ENCODE measurements around the gene SUPT3H. TPM values are rescaled to one million over a fixed set of nuclear protein-coding genes. Genes with fewer than 3 reads are reported as not detected.

Gene SUPT3H
- polyA plus RNA-seq, 1 donor (not counting 4 experiments of a cell fraction or from before 2014, with no cell fraction given): 7.6 TPM

- TF ChIP-seq CTCF (optimal IDR thresholded peaks at IDR 0.05 in 1 of 3, IDR thresholded peaks at IDR 0.05 in 1 of 3, conservative IDR thresholded peaks at IDR 0.05 in 1 of 3; ENCODE audit: extremely low read depth in 1 of 3, insufficient read depth in 2 of 3, low read length in 3 of 3) (no peak), EZH2 (IDR thresholded peaks at IDR 0.05; ENCODE audit: low read length) (no peak)
- Histone ChIP-seq H3K27ac (ENCODE audit: control insufficient read depth, insufficient read depth, low read length) (peak overlapping the region; percentile 87), H3K9me1 (ENCODE audit: control insufficient read depth, extremely low read depth, insufficient read depth, low read length) (no peaks in the 10 kb centered on the region), H3K9me3 (ENCODE audit: control insufficient read depth, low read depth, low read length) (no peaks in the 10 kb centered on the region), H3K4me1 (ENCODE audit: control insufficient read depth, extremely low read depth, insufficient read depth, low read length) (peaks cover 13% of the 10 kb centered on the region), H3K4me3 (ENCODE audit: control insufficient read depth in 2 of 3, extremely low read depth in 1 of 3, insufficient read depth in 2 of 3, low read depth in 1 of 3, low read length in 3 of 3) (no peak overlapping the region), H3K27me3 (ENCODE audit: control insufficient read depth, extremely low read depth, insufficient read depth, low read length) (no peaks in the 10 kb centered on the region), H2AFZ (ENCODE audit: control insufficient read depth, low read length) (no peak overlapping the region), H4K20me1 (ENCODE audit: control insufficient read depth, extremely low read depth, insufficient read depth, low read length) (no peaks in the 10 kb centered on the region), H3K9ac (ENCODE audit: control insufficient read depth, extremely low read depth, insufficient read depth, low read length) (no peak overlapping the region), H3K4me2 (ENCODE audit: control insufficient read depth, extremely low read depth, insufficient read depth, low read depth, low read length) (no peak overlapping the region), H3K79me2 (ENCODE audit: control insufficient read depth, insufficient read depth, low read length) (no peaks in the 10 kb centered on the region), H3K36me3 (ENCODE audit: control insufficient read depth in 2 of 2, extremely low read depth in 1 of 2, insufficient read depth in 2 of 2, low read length in 2 of 2) (no peaks in the 10 kb centered on the region)
- DNase-seq (ENCODE audit: low read depth, low spot score) (no peak), FAIRE-seq (no peak)
- dilution Hi-C loops (cut with MboI; ENCODE audit: extremely low pct_ligation_motif_present, low sequenced_read_pairs): no loop called here
These were observed 304.0 kb downstream of the SUPT3H start for GRCh38 chr6:45073771-45074170.

- no peak overlapping the region for H2AFZ ChIP-seq (ENCODE audit: control insufficient read depth, low read length)
- H3K4me1 ChIP-seq (ENCODE audit: control insufficient read depth, extremely low read depth, insufficient read depth, low read length): peaks cover 13% of the 10 kb centered on the region
- no peak overlapping the region for H3K4me3 ChIP-seq (ENCODE audit: control insufficient read depth in 2 of 3, extremely low read depth in 1 of 3, insufficient read depth in 2 of 3, low read depth in 1 of 3, low read length in 3 of 3)
- H3K36me3 ChIP-seq (ENCODE audit: control insufficient read depth in 2 of 2, extremely low read depth in 1 of 2, insufficient read depth in 2 of 2, low read length in 2 of 2): no peaks in the 10 kb centered on the region
- FAIRE-seq (no peak), DNase-seq (ENCODE audit: low read depth, low spot score) (no peak)
- no peaks in the 10 kb centered on the region for H3K9me3 ChIP-seq (ENCODE audit: control insufficient read depth, low read depth, low read length)
- H3K4me2 ChIP-seq (ENCODE audit: control insufficient read depth, extremely low read depth, insufficient read depth, low read depth, low read length): no peak overlapping the region
- H3K9me1 ChIP-seq (ENCODE audit: control insufficient read depth, extremely low read depth, insufficient read depth, low read length): no peaks in the 10 kb centered on the region
- no peaks in the 10 kb centered on the region for H3K27me3 ChIP-seq (ENCODE audit: control insufficient read depth, extremely low read depth, insufficient read depth, low read length)
- H3K79me2 ChIP-seq (ENCODE audit: control insufficient read depth, insufficient read depth, low read length): no peaks in the 10 kb centered on the region
- no peak overlapping the region for H3K9ac ChIP-seq (ENCODE audit: control insufficient read depth, extremely low read depth, insufficient read depth, low read length)
- dilution Hi-C loops (cut with MboI; ENCODE audit: extremely low pct_ligation_motif_present, low sequenced_read_pairs): no loop called here
- TF ChIP-seq CTCF (optimal IDR thresholded peaks at IDR 0.05 in 1 of 3, IDR thresholded peaks at IDR 0.05 in 1 of 3, conservative IDR thresholded peaks at IDR 0.05 in 1 of 3; ENCODE audit: extremely low read depth in 1 of 3, insufficient read depth in 2 of 3, low read length in 3 of 3) (no peak), EZH2 (IDR thresholded peaks at IDR 0.05; ENCODE audit: low read length) (no peak)
- no peak overlapping the region for H3K27ac ChIP-seq (ENCODE audit: control insufficient read depth, insufficient read depth, low read length)
- no peaks in the 10 kb centered on the region for H4K20me1 ChIP-seq (ENCODE audit: control insufficient read depth, extremely low read depth, insufficient read depth, low read length)
These were observed 305.1 kb downstream of the SUPT3H start for GRCh38 chr6:45072673-45073072.
